Testis (tissue), 2 donors: ENCODE data around the gene DAAM2.

Experiments
- CTCF ChIP-seq, 3 experiments: fragments of 450-650 bp in 2 of 3; fragments of 200-600 bp in 1 of 3; sonication (generic) in 1 of 3; IDR thresholded peaks; one replicate each; pipeline ENCODE4 v1.5.1; 2016 to 2019; ENCODE audit warnings: antibody characterized with exemption in 3 of 3, mild to moderate bottlenecking in 2 of 3, moderate library complexity in 1 of 3
- POLR2A ChIP-seq: fragments of 450-650 bp; IDR thresholded peaks from one replicate; pipeline ENCODE4 v1.6.1; 2017; ENCODE audit warnings: antibody characterized with exemption, mild to moderate bottlenecking, moderate library complexity

GRCh38 chr6:39859025-39859424, 66.8 kb downstream of the DAAM2 start:
- TF ChIP-seq CTCF (IDR thresholded peaks at IDR 0.05) (no peak), POLR2A (no peak)
